Central memory CD8-positive, alpha-beta T cell (primary cell): ENCODE results near the gene GRM7.

Experiments
- ATAC-seq: fragments of 150-1000 bp; cut with Tn5 transposase; replicated peaks from 2 replicates; pipeline ENCODE4 v1.10.0; 2022; ENCODE audit warnings: mild to moderate bottlenecking, moderate FRiP score, moderate number of reproducible peaks; ENCODE audit not compliant: poor library complexity, severe bottlenecking; ENCODE audit errors: extremely low read depth
- DNase-seq, 2 donors: peaks; one replicate each; pipeline ENCODE4 v3.0.0; 2021; ENCODE audit warnings: low spot score in 2 of 2
- H3K27ac Mint-ChIP-seq: one replicate; pipeline ENCODE4 v1.8.0; 2022; ENCODE audit warnings: low read depth, mild to moderate bottlenecking, moderate library complexity, mixed read lengths
- H3K27me3 Mint-ChIP-seq: one replicate; pipeline ENCODE4 v1.8.0; 2022; ENCODE audit warnings: mixed read lengths
- H3K36me3 Mint-ChIP-seq: one replicate; pipeline ENCODE4 v1.8.0; 2022; ENCODE audit warnings: mild to moderate bottlenecking, moderate library complexity, mixed read lengths; ENCODE audit not compliant: insufficient read depth
- H3K4me1 Mint-ChIP-seq: one replicate; pipeline ENCODE4 v1.8.0; 2022; ENCODE audit warnings: mixed read lengths
- H3K4me3 Mint-ChIP-seq: one replicate; pipeline ENCODE4 v1.8.0; 2022; ENCODE audit warnings: mild to moderate bottlenecking, moderate library complexity, mixed read lengths
- H3K9me3 Mint-ChIP-seq: one replicate; pipeline ENCODE4 v1.8.0; 2022; ENCODE audit warnings: mixed read lengths

The GRM7 gene

GRCh38 chr3:7086417-7086816 is 225.5 kb downstream of the GRM7 start:
- H3K36me3 Mint-ChIP-seq = peaks cover 2% of the 10 kb centered on the region
- no peak overlapping the region for H3K4me3 Mint-ChIP-seq
- peaks cover 10% of the 10 kb centered on the region for H3K9me3 Mint-ChIP-seq
- no peak for DNase-seq
- H3K27ac Mint-ChIP-seq = no peak overlapping the region
- ATAC-seq = no peak
- no peaks in the 10 kb centered on the region for H3K4me1 Mint-ChIP-seq
- H3K27me3 Mint-ChIP-seq = no peaks in the 10 kb centered on the region

GRCh38 chr3:7095116-7095515 is 234.2 kb downstream of the GRM7 start:
- no peak overlapping the region for H3K4me3 Mint-ChIP-seq
- no peak overlapping the region for H3K27ac Mint-ChIP-seq
- no peak for ATAC-seq
- H3K4me1 Mint-ChIP-seq = no peaks in the 10 kb centered on the region
- no peaks in the 10 kb centered on the region for H3K27me3 Mint-ChIP-seq
- peaks cover 4% of the 10 kb centered on the region for H3K9me3 Mint-ChIP-seq
- H3K36me3 Mint-ChIP-seq = peaks cover under 1% of the 10 kb centered on the region
- no peak for DNase-seq

- no peak overlapping the region for H3K4me3 Mint-ChIP-seq
- H3K36me3 Mint-ChIP-seq = no peaks in the 10 kb centered on the region
- no peak for DNase-seq
- H3K4me1 Mint-ChIP-seq = no peaks in the 10 kb centered on the region
- no peaks in the 10 kb centered on the region for H3K27me3 Mint-ChIP-seq
- no peak overlapping the region for H3K27ac Mint-ChIP-seq
- ATAC-seq = no peak
- H3K9me3 Mint-ChIP-seq = peaks cover 16% of the 10 kb centered on the region
Measured at GRCh38 chr3:7100136-7100535, 239.2 kb downstream of the GRM7 start.

GRCh38 chr3:7106635-7107034 is 245.7 kb downstream of the GRM7 start:
- ATAC-seq = no peak
- Mint-ChIP-seq H3K27ac (no peak overlapping the region), H3K4me3 (no peak overlapping the region), H3K9me3 (peaks cover 28% of the 10 kb centered on the region), H3K27me3 (no peaks in the 10 kb centered on the region), H3K36me3 (no peaks in the 10 kb centered on the region), H3K4me1 (no peaks in the 10 kb centered on the region)
- no peak for DNase-seq

DNA sequence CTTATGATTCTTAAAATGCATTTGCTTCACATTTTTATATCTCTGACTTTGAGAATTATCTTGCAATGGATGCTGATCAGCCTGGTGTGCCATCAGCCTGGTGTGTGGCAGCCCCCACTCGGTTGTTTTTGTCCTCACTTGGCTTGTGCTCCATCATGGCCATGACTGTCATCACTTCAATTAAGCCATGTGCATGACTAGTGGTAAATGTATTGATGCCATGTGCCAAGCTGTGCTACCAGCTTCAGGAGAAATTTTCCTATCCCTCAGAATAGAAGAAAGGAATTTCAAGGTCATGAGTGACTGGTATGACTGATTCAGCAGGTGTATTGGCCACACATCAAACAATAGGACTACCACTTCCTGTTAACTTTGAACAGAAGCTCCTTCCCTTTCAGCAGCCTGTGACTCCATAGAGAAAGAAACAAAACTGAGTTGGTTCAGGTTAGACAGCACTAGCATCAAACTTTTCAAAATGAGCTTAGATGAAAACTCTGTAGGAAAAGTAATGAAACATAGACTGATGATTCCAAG is 251.7 kb downstream of the GRM7 start:
- Mint-ChIP-seq H3K4me1 (no peaks in the 10 kb centered on the region), H3K27ac (no peak overlapping the region), H3K27me3 (no peaks in the 10 kb centered on the region), H3K4me3 (no peak overlapping the region), H3K36me3 (no peaks in the 10 kb centered on the region), H3K9me3 (peaks cover 20% of the 10 kb centered on the region)
- ATAC-seq (no peak), DNase-seq (no peak)

GRCh38 chr3:7144697-7145308 is 283.9 kb downstream of the GRM7 start:
- no peak for DNase-seq
- Mint-ChIP-seq H3K36me3 (no peaks in the 10 kb centered on the region), H3K4me1 (no peaks in the 10 kb centered on the region), H3K27ac (no peak overlapping the region), H3K9me3 (peaks cover 13% of the 10 kb centered on the region), H3K27me3 (no peaks in the 10 kb centered on the region), H3K4me3 (no peak overlapping the region)
- no peak for ATAC-seq

- Mint-ChIP-seq H3K27ac (no peak overlapping the region), H3K9me3 (peaks cover 16% of the 10 kb centered on the region), H3K4me3 (no peak overlapping the region), H3K36me3 (no peaks in the 10 kb centered on the region), H3K4me1 (no peaks in the 10 kb centered on the region), H3K27me3 (no peaks in the 10 kb centered on the region)
- DNase-seq (no peak), ATAC-seq (no peak)
Measured at GRCh38 chr3:7146529-7146928, 285.6 kb downstream of the GRM7 start.

DNA sequence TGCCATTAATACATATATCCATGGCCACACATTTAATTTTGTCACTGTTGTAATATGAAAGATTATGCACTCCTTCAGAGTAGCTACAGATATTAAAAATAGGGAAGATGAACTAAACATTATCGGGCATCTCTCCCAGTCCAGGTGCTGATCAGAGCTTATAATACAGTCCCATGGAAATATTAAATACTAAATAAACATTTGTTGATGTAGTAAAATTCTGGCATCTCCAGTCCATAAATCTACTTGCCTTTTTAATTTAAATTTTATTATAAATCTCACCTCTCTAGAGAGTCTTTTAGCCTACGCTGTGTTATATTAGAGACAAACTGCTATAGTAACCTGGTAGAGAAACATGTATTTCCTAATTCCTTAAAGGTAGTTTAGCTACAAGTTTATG is 297.6 kb downstream of the GRM7 start:
- H3K4me1 Mint-ChIP-seq = no peaks in the 10 kb centered on the region
- peaks cover 8% of the 10 kb centered on the region for H3K9me3 Mint-ChIP-seq
- H3K27me3 Mint-ChIP-seq = no peaks in the 10 kb centered on the region
- H3K27ac Mint-ChIP-seq = no peak overlapping the region
- H3K36me3 Mint-ChIP-seq = no peaks in the 10 kb centered on the region
- no peak overlapping the region for H3K4me3 Mint-ChIP-seq
- DNase-seq (no peak), ATAC-seq (no peak)

- peaks cover 8% of the 10 kb centered on the region for H3K9me3 Mint-ChIP-seq
- no peak overlapping the region for H3K27ac Mint-ChIP-seq
- no peaks in the 10 kb centered on the region for H3K4me1 Mint-ChIP-seq
- no peaks in the 10 kb centered on the region for H3K36me3 Mint-ChIP-seq
- no peak for ATAC-seq
- H3K4me3 Mint-ChIP-seq = no peak overlapping the region
- DNase-seq = no peak
- no peaks in the 10 kb centered on the region for H3K27me3 Mint-ChIP-seq
Measured at GRCh38 chr3:7160689-7161088, 299.8 kb downstream of the GRM7 start.

DNA sequence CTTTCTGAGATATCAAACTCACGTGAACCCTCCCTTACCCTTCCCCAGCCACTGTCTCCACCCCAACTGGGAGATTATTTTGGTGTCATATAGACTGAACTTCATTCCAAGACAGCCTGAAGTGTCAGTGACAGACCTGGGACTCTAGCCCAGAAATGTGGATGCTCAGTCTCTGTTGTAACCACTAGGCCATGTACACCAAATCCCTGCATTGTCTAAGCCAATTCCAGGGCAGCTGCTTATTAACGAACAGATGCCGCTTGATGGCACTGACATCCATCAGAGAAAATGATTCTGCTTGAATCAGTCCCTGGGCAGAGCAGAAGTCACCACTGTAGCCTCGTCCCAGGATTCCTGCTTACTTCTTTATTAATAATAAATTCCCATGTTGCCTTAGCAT is 305.5 kb downstream of the GRM7 start:
- H3K4me1 Mint-ChIP-seq = no peaks in the 10 kb centered on the region
- no peak overlapping the region for H3K4me3 Mint-ChIP-seq
- no peak overlapping the region for H3K27ac Mint-ChIP-seq
- H3K27me3 Mint-ChIP-seq = no peaks in the 10 kb centered on the region
- H3K9me3 Mint-ChIP-seq = peaks cover 13% of the 10 kb centered on the region
- ATAC-seq (no peak), DNase-seq (no peak)
- H3K36me3 Mint-ChIP-seq = peaks cover 1% of the 10 kb centered on the region

GRCh38 chr3:7171493-7171892 is 310.6 kb downstream of the GRM7 start:
- no peak for DNase-seq
- Mint-ChIP-seq H3K36me3 (no peaks in the 10 kb centered on the region), H3K9me3 (peaks cover 16% of the 10 kb centered on the region), H3K4me3 (no peak overlapping the region), H3K27ac (no peak overlapping the region), H3K27me3 (no peaks in the 10 kb centered on the region), H3K4me1 (no peaks in the 10 kb centered on the region)
- no peak for ATAC-seq

GRCh38 chr3:7172996-7173395 is 312.1 kb downstream of the GRM7 start:
- H3K4me3 Mint-ChIP-seq = no peak overlapping the region

DNA sequence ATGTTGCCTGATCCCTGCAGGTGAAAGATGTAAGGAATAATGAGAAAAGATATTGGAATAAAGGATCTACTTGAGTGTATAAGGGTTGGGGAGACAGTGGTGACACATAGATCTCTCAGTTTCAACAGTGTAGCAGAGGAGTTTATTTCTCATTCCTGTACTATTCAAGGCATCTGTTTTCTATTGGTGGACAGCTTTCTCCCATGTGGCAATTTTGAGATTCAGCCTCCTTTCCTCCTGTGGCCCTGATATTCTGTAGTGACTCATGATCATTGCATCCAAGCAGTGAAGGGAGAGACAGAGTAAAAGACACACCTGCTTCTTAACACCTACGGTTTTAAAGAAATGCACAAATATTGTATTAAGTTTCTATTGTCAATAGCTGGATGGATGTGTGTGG is 327.6 kb downstream of the GRM7 start:
- Mint-ChIP-seq H3K27me3 (no peaks in the 10 kb centered on the region), H3K36me3 (peaks cover 2% of the 10 kb centered on the region), H3K27ac (no peak overlapping the region), H3K9me3 (peaks cover 23% of the 10 kb centered on the region), H3K4me1 (no peaks in the 10 kb centered on the region), H3K4me3 (no peak overlapping the region)
- ATAC-seq (no peak), DNase-seq (no peak)

More at GRCh38 chr3:7172996-7173395, 312.1 kb downstream of the GRM7 start:
- Mint-ChIP-seq H3K36me3 (no peaks in the 10 kb centered on the region), H3K27me3 (no peaks in the 10 kb centered on the region), H3K27ac (no peak overlapping the region), H3K9me3 (peaks cover 19% of the 10 kb centered on the region), H3K4me1 (no peaks in the 10 kb centered on the region)
- no peak for ATAC-seq
- DNase-seq = no peak
